ENCODE measurements around the gene CDC6. TPM values are rescaled to one million over a fixed set of nuclear protein-coding genes. Genes with fewer than 3 reads are reported as not detected.

The CDC6 gene
- total RNA-seq, 2 donors from 2014 or later, result 0.71 to 6.8 TPM

DNA sequence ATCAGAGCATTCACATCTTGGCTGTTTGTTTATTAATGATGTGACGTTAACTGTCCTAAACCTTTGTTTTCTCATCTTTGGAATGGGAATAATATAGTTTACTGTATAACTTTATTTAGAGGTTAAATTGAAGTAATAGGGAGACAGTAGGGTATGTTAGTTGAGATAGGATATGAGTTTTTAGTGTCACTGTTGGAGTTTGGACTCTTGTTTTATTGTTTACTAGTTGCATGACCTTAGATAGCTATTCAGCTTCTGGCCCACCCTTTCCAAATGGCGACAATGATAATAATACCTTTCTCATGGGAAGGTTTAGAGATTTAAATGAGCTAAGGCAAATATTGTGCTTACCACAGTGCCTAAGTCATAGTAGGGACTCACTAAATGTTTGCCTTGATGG lies 28.2 kb upstream of the CDC6 start:
- no peak overlapping the region for H3K4me3 ChIP-seq
- no peak for ATAC-seq (ENCODE audit: insufficient number of reproducible peaks, low FRiP score, low read depth)
- no peaks in the 10 kb centered on the region for H3K9me3 ChIP-seq
- no peak overlapping the region for H3K27ac ChIP-seq
- DNase-seq (ENCODE audit: low spot score), result no peak
- TF ChIP-seq, protein P1, sequence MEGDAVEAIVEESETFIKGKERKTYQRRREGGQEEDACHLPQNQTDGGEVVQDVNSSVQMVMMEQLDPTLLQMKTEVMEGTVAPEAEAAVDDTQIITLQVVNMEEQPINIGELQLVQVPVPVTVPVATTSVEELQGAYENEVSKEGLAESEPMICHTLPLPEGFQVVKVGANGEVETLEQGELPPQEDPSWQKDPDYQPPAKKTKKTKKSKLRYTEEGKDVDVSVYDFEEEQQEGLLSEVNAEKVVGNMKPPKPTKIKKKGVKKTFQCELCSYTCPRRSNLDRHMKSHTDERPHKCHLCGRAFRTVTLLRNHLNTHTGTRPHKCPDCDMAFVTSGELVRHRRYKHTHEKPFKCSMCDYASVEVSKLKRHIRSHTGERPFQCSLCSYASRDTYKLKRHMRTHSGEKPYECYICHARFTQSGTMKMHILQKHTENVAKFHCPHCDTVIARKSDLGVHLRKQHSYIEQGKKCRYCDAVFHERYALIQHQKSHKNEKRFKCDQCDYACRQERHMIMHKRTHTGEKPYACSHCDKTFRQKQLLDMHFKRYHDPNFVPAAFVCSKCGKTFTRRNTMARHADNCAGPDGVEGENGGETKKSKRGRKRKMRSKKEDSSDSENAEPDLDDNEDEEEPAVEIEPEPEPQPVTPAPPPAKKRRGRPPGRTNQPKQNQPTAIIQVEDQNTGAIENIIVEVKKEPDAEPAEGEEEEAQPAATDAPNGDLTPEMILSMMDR (IDR thresholded peaks at IDR 0.05), result no peak
- no peaks in the 10 kb centered on the region for H3K27me3 ChIP-seq (replicated peaks; ENCODE audit: insufficient read depth)
- peaks cover 52% of the 10 kb centered on the region for H3K36me3 ChIP-seq
- peaks cover 0 to 8% of the 10 kb centered on the region in 2 donors for H3K4me1 ChIP-seq (ENCODE audit: control insufficient read depth in 1 of 2, low read depth in 2 of 2)

DNA sequence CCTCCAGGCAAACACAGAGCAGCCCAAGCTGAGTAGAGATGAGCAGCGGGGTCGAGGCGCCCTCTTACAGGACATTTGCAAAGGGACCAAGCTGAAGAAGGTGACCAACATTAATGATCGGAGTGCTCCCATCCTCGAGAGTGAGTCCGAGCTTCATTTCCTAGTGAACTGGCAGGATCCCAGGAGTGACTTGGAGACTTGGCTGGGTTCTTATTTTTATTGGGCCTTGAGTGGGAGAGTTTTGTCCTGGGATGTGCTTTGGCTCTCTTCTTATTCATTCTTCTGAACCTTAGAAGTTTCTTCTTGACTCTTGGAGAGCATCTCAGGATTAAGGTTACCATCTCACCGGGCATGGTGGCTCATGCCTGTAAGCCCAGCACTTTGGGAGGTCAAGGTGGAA lies 27.2 kb upstream of the CDC6 start:
- Histone ChIP-seq H3K9me3 (no peaks in the 10 kb centered on the region), H3K36me3 (peaks cover 62% of the 10 kb centered on the region), H3K27ac (no peak overlapping the region), H3K4me3 (no peak overlapping the region), H3K27me3 (replicated peaks; ENCODE audit: insufficient read depth) (no peaks in the 10 kb centered on the region), H3K4me1 (ENCODE audit: control insufficient read depth in 1 of 2, low read depth in 2 of 2) (peaks cover 0 to 8% of the 10 kb centered on the region in 2 donors)
- DNase-seq (ENCODE audit: low spot score) (no peak), ATAC-seq (ENCODE audit: insufficient number of reproducible peaks, low FRiP score, low read depth) (no peak)
- TF ChIP-seq, protein P1 (IDR thresholded peaks at IDR 0.05), result no peak

DNA sequence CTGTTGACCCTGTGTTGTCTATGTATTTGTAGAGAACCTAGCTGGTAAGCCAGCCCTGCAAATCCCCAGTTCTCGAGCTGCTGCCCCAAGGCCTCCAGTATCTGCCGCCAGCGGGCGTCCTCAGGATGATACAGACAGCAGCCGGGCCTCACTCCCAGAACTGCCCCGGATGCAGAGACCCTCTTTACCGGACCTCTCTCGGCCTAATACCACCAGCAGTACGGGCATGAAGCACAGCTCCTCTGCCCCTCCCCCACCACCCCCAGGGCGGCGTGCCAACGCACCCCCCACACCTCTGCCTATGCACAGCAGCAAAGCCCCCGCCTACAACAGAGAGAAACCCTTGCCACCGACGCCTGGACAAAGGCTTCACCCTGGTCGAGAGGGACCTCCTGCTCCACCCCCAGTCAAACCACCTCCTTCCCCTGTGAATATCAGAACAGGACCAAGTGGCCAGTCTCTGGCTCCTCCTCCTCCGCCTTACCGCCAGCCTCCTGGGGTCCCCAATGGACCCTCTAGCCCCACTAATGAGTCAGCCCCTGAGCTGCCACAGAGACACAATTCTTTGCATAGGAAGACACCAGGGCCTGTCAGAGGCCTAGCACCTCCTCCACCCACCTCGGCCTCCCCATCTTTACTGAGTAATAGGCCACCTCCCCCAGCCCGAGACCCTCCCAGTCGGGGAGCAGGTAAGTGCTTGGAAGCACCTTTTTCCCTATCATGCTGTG lies 23.1 kb upstream of the CDC6 start:
- no peak overlapping the region for H3K27ac ChIP-seq
- H3K9me3 ChIP-seq, result no peaks in the 10 kb centered on the region
- H3K4me3 ChIP-seq, result no peak overlapping the region
- H3K36me3 ChIP-seq, result peaks cover 53% of the 10 kb centered on the region
- peaks cover 0 to 8% of the 10 kb centered on the region in 2 donors for H3K4me1 ChIP-seq (ENCODE audit: control insufficient read depth in 1 of 2, low read depth in 2 of 2)
- TF ChIP-seq, protein P1 (IDR thresholded peaks at IDR 0.05), result no peak
- no peaks in the 10 kb centered on the region for H3K27me3 ChIP-seq (replicated peaks; ENCODE audit: insufficient read depth)
- DNase-seq (ENCODE audit: low spot score) (no peak), ATAC-seq (ENCODE audit: insufficient number of reproducible peaks, low FRiP score, low read depth) (no peak)

GRCh38 chr17:40265337-40265736 lies 22.3 kb upstream of the CDC6 start:
- TF ChIP-seq, protein P1 (IDR thresholded peaks at IDR 0.05), result no peak
- H3K36me3 ChIP-seq, result peaks cover 48% of the 10 kb centered on the region
- no peaks in the 10 kb centered on the region for H3K27me3 ChIP-seq (replicated peaks; ENCODE audit: insufficient read depth)
- DNase-seq (ENCODE audit: low spot score) (no peak), ATAC-seq (ENCODE audit: insufficient number of reproducible peaks, low FRiP score, low read depth) (no peak)
- H3K27ac ChIP-seq, result no peak overlapping the region
- H3K4me1 ChIP-seq (ENCODE audit: control insufficient read depth in 1 of 2, low read depth in 2 of 2), result peaks cover 0 to 8% of the 10 kb centered on the region in 2 donors
- H3K9me3 ChIP-seq, result no peaks in the 10 kb centered on the region
- H3K4me3 ChIP-seq, result no peak overlapping the region

- no peaks in the 10 kb centered on the region for H3K4me1 ChIP-seq (ENCODE audit: control insufficient read depth in 1 of 2, low read depth in 2 of 2)
- no peak for ATAC-seq (ENCODE audit: insufficient number of reproducible peaks, low FRiP score, low read depth)
- no peaks in the 10 kb centered on the region for H3K9me3 ChIP-seq
- TF ChIP-seq, protein P1 (IDR thresholded peaks at IDR 0.05), result no peak
- peaks cover 48% of the 10 kb centered on the region for H3K36me3 ChIP-seq
- H3K27ac ChIP-seq, result no peak overlapping the region
- no peaks in the 10 kb centered on the region for H3K27me3 ChIP-seq (replicated peaks; ENCODE audit: insufficient read depth)
- DNase-seq (ENCODE audit: low spot score), result no peak
- no peak overlapping the region for H3K4me3 ChIP-seq
These were observed 20.8 kb upstream of the CDC6 start for GRCh38 chr17:40266882-40267281.

Measured in thoracic aorta (tissue), 2 donors.